CD4-positive, alpha-beta T cell (primary cell): ENCODE data around the gene TNIK. TPM values are rescaled to one million over a fixed set of nuclear protein-coding genes. Genes with fewer than 3 reads are reported as not detected.

Experiments used
- ATAC-seq: fragments of 200-7000 bp; cut with Tn5 transposase; one replicate; pipeline ENCODE4 v1.10.0; 2022; ENCODE audit warnings: mild to moderate bottlenecking; ENCODE audit not compliant: poor library complexity
- CTCF ChIA-PET: fragments of 350-600 bp; sonication (Branson Sonifier 250); formaldehyde crosslinking; loops from one replicate; lab custom pipeline; 2021; ENCODE audit warnings: antibody characterized with exemption, inconsistent platforms; lab: Charles Lee
- POLR2A ChIA-PET: fragments of 350-600 bp; sonication (Branson Sonifier 250); formaldehyde crosslinking; loops from one replicate; lab custom pipeline; 2021; ENCODE audit warnings: antibody characterized with exemption, inconsistent platforms; lab: Charles Lee
- DNase-seq, 14 experiments: peaks; one replicate each; pipeline ENCODE4 v3.0.0-alpha.2; 2013 to 2020; ENCODE audit warnings: mixed read lengths in 2 of 14
- H3K27ac ChIP-seq, 2 donors: one replicate each; pipeline versions ENCODE4 v1.5.1 to v1.7.0; 2013; ENCODE audit warnings: low read length in 2 of 2, low read depth in 1 of 2, mild to moderate bottlenecking in 1 of 2
- H3K27me3 ChIP-seq, 2 experiments: 1 replicate in 1 of 2; 2 replicates in 1 of 2; pipeline versions ENCODE4 v1.6.1 to v1.7.0; 2013; ENCODE audit warnings: low read length in 2 of 2, control low read depth in 1 of 2, mild to moderate bottlenecking in 1 of 2, moderate library complexity in 1 of 2; ENCODE audit not compliant: insufficient read depth in 2 of 2, control insufficient read depth in 1 of 2
- H3K36me3 ChIP-seq: one replicate; pipeline ENCODE4 v1.6.1; 2013; ENCODE audit warnings: low read length, control low read depth; ENCODE audit not compliant: insufficient read depth
- H3K4me1 ChIP-seq: one replicate; pipeline ENCODE4 v1.6.1; 2013; ENCODE audit warnings: low read length, control low read depth; ENCODE audit not compliant: insufficient read depth
- H3K4me3 ChIP-seq: one replicate; pipeline ENCODE4 v1.5.1; 2013; ENCODE audit warnings: mild to moderate bottlenecking, low read length, moderate library complexity
- H3K9me3 ChIP-seq, 2 experiments: 1 replicate in 1 of 2; 2 replicates in 1 of 2; pipeline versions ENCODE4 v1.6.1 to v1.7.0; 2013; ENCODE audit warnings: low read length in 2 of 2, mild to moderate bottlenecking in 2 of 2, control low read depth in 1 of 2, moderate library complexity in 1 of 2; ENCODE audit not compliant: control insufficient read depth in 1 of 2, insufficient read depth in 1 of 2
- H3K27ac Mint-ChIP-seq: one replicate; pipeline ENCODE4 v1.8.0; 2020; ENCODE audit warnings: mixed read lengths
- H3K27me3 Mint-ChIP-seq: one replicate; pipeline ENCODE4 v1.8.0; 2021; ENCODE audit warnings: mixed read lengths
- H3K36me3 Mint-ChIP-seq: one replicate; pipeline ENCODE4 v1.8.0; 2021; ENCODE audit warnings: low read depth, mixed read lengths
- H3K4me1 Mint-ChIP-seq: one replicate; pipeline ENCODE4 v1.8.0; 2021; ENCODE audit warnings: low read depth, mixed read lengths
- H3K4me3 Mint-ChIP-seq: one replicate; pipeline ENCODE4 v1.8.0; 2020; ENCODE audit warnings: mild to moderate bottlenecking, mixed read lengths
- H3K9me3 Mint-ChIP-seq: one replicate; pipeline ENCODE4 v1.8.0; 2020; ENCODE audit warnings: mixed read lengths
- intact Hi-C, 2 experiments: fragments of 100-400 bp; cut with DNase I in 1 of 2; cut with micrococcal nuclease in 1 of 2; formaldehyde crosslinking; loops; one replicate each; pipeline versions ENCODE4 v1.15.1 to v1.9.0; 2023 to 2025; cut with DNase I, micrococcal nuclease
- total RNA-seq, 174 experiments: library from RNA in 2 of 174; stranded (reverse) in 2 of 174; gene quantifications; one replicate each; pipeline ENCODE4 v1.2.3 and lab custom pipeline; 2021 to 2026
- TF ChIP-seq, protein P1 (sequence below): fragments of 200-600 bp; IDR thresholded peaks from one replicate; pipeline ENCODE4 v1.8.0; 2022; ENCODE audit warnings: antibody characterized with exemption, mild to moderate bottlenecking

Gene TNIK
- total RNA-seq, 2 experiments from 2014 or later: 71.0 to 78.3 TPM

DNA sequence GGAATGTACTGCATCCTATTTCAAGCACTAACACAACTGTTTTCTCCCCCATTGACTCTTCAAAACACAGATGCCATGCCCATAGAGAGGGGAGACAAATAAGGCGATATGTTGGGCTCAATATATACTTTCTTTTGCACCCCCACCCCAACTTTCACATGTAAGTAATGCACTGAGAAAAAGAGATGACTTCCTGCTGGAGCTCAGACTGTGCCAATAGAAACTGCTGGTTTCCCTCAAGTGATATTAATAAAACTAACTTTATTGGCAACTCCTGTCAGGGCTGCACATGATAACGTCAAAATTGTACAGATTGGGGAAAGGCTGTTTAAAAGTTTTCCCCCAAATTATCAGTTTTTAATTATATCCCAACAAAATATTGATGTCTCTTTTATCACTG, 163.0 kb downstream of the TNIK start:
- no peak overlapping the region for H3K4me3 ChIP-seq
- TF ChIP-seq, protein P1, sequence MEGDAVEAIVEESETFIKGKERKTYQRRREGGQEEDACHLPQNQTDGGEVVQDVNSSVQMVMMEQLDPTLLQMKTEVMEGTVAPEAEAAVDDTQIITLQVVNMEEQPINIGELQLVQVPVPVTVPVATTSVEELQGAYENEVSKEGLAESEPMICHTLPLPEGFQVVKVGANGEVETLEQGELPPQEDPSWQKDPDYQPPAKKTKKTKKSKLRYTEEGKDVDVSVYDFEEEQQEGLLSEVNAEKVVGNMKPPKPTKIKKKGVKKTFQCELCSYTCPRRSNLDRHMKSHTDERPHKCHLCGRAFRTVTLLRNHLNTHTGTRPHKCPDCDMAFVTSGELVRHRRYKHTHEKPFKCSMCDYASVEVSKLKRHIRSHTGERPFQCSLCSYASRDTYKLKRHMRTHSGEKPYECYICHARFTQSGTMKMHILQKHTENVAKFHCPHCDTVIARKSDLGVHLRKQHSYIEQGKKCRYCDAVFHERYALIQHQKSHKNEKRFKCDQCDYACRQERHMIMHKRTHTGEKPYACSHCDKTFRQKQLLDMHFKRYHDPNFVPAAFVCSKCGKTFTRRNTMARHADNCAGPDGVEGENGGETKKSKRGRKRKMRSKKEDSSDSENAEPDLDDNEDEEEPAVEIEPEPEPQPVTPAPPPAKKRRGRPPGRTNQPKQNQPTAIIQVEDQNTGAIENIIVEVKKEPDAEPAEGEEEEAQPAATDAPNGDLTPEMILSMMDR: no peak
- ChIA-PET CTCF (interaction anchor here (0.6 kb wide), 1 partner anchor 41 kb away, joined by 6 read pairs; no protein-coding TSS in a partner anchor), POLR2A (no interaction called here)
- no peak for DNase-seq
- Mint-ChIP-seq H3K27me3 (no peaks in the 10 kb centered on the region), H3K36me3 (peaks cover 4% of the 10 kb centered on the region), H3K4me1 (peaks cover 85% of the 10 kb centered on the region), H3K27ac (no peak overlapping the region), H3K4me3 (no peak overlapping the region), H3K9me3 (no peaks in the 10 kb centered on the region)
- intact Hi-C loops: no loop called here
- no peak for ATAC-seq
- no peaks in the 10 kb centered on the region for H3K27me3 ChIP-seq
- H3K9me3 ChIP-seq: no peaks in the 10 kb centered on the region
- no peak overlapping the region for H3K27ac ChIP-seq
- peaks cover 28% of the 10 kb centered on the region for H3K4me1 ChIP-seq
- H3K36me3 ChIP-seq: peaks cover 10% of the 10 kb centered on the region

DNA sequence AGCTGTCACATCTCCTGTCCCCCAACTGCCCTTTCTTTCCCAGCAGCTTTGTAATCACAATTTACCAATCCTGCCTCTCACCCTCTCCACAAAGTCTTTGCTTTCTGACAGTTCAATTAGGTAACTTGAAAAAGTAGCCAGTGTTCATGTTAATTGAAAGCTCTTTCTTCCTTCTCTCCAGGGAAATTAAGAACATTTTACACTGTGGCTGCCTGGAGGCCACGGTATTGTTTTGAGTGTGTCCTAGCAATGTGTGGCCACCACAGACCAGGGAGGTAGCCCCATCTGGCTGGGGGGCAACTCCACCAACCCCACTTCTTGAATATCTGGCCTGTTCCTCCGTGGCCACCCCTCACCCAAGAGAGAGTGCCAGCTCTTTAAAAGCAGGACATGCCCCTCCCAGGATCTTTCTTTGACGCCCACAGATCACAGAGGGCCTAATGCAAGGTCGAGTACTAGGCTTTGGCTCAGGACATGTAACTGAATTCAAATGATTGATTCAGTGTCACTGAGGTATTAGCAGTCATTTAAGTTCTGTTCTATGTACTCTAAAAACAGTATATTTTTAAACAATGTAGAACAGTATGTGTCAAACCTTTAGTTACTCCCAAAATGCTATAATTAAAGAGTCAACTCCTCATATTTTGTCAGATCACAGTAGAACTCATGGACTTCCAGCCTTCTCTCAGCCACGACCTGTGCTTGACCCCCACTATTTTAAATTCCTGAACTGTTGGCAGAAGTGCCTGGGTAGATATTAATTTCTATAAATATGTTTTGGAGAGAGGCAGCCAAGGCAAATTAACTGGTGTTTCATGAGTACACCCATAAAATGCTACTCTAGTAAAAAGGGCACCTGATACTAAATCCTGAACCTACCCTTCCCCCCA, 164.5 kb downstream of the TNIK start:
- Histone ChIP-seq H3K27me3 (no peaks in the 10 kb centered on the region), H3K36me3 (peaks cover 10% of the 10 kb centered on the region), H3K4me3 (no peak overlapping the region), H3K27ac (no peak overlapping the region), H3K9me3 (no peaks in the 10 kb centered on the region), H3K4me1 (peaks cover 25% of the 10 kb centered on the region)
- no peak for DNase-seq
- intact Hi-C loops: no loop called here
- Mint-ChIP-seq H3K27ac (peak overlapping the region; percentile 35), H3K27me3 (no peaks in the 10 kb centered on the region), H3K4me1 (peaks cover 84% of the 10 kb centered on the region), H3K36me3 (peaks cover 2% of the 10 kb centered on the region), H3K4me3 (no peak overlapping the region), H3K9me3 (no peaks in the 10 kb centered on the region)
- TF ChIP-seq, protein P1: no peak
- POLR2A ChIA-PET: no interaction called here
- CTCF ChIA-PET: no interaction called here
- ATAC-seq: no peak

DNA sequence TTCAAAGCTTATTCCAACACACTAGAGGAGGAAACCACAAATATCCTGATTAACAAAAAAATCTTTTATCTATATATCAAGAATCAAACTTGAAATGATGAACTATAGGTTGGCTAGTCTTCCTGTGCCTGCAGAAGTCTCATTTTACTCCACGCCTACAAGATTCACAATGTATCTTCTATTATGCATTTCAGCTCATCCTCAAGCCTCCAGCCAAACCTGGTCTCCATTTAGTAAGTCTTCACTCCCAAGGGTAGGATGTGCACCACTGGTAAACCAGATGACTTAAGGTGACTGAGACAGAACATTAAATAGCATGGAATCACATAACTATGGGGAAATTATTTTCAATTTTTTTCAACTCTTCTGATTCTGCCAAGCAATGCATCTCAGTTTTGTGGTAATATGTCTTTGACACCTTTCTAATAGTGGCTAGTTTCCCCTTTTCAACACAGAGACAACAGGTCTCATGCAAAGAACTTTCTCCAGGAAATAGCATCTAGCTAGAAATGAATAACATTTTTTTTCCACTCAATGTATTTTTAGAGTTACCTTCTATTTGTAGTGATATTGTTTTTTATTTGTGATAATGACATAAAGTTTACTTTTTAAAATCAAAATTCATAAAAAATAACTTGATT, 166.9 kb downstream of the TNIK start:
- Mint-ChIP-seq H3K4me1 (peaks cover 69% of the 10 kb centered on the region), H3K27ac (peak overlapping the region; percentile 57), H3K36me3 (no peaks in the 10 kb centered on the region), H3K27me3 (no peaks in the 10 kb centered on the region), H3K4me3 (no peak overlapping the region), H3K9me3 (no peaks in the 10 kb centered on the region)
- Histone ChIP-seq H3K27ac (no peak overlapping the region), H3K27me3 (no peaks in the 10 kb centered on the region), H3K4me1 (peaks cover 25% of the 10 kb centered on the region), H3K9me3 (peaks cover 0 to 3% of the 10 kb centered on the region in 2 experiments), H3K36me3 (no peaks in the 10 kb centered on the region), H3K4me3 (no peak overlapping the region)
- ATAC-seq (no peak), DNase-seq (peak in 1 of 14 experiments; percentile 32)
- ChIA-PET CTCF (no interaction called here), POLR2A (interaction anchor here (1.0 to 1.1 kb wide), 2 partner anchors 38 to 165 kb away, joined by 3 to 4 read pairs; no protein-coding TSS in a partner anchor)
- intact Hi-C loops: no loop called here
- TF ChIP-seq, protein P1: no peak
